GM12878 (cell line): ENCODE results near the gene ITGB2.

Source experiments
- CBX5 ChIP-seq: sonication (generic); IDR thresholded peaks from 2 replicates; pipeline ENCODE4 v1.6.1; 2016; ENCODE audit warnings: low read depth, moderate library complexity, mild to moderate bottlenecking, inconsistent platforms
- CREB1 ChIP-seq: IDR thresholded peaks from 2 replicates; pipeline ENCODE4 v1.6.1; 2012; ENCODE audit warnings: low read depth, mild to moderate bottlenecking, inconsistent platforms
- CTCF ChIP-seq, 3 experiments: IDR thresholded peaks in 2 of 3; conservative IDR thresholded peaks in 1 of 3; 2 replicates each; pipeline ENCODE4 v1.5.1; 2011; ENCODE audit warnings: low read depth in 3 of 3, low read length in 3 of 3, mild to moderate bottlenecking in 3 of 3, control low read depth in 2 of 3, moderate library complexity in 2 of 3, inconsistent platforms in 1 of 3, mixed read lengths in 1 of 3; ENCODE audit not compliant: control insufficient read depth in 2 of 3, insufficient read depth in 1 of 3; ENCODE audit errors: extremely low read depth in 1 of 3
- POLR2AphosphoS5 ChIP-seq: IDR thresholded peaks from 2 replicates; pipeline ENCODE4 v1.6.1; 2011; ENCODE audit warnings: mild to moderate bottlenecking, low read length, inconsistent platforms
- SUZ12 ChIP-seq: fragments of 200-600 bp; sonication (generic); IDR thresholded peaks from one replicate; pipeline ENCODE4 v1.6.1; 2018; ENCODE audit warnings: antibody characterized with exemption, mild to moderate bottlenecking; ENCODE audit not compliant: unreplicated experiment
- TAF1 ChIP-seq: IDR thresholded peaks from 2 replicates; pipeline ENCODE4 v1.6.1; 2011; ENCODE audit warnings: mild to moderate bottlenecking, low read depth, low read length, borderline replicate concordance
- YY1 ChIP-seq: IDR thresholded peaks from 2 replicates; pipeline ENCODE4 v1.6.1; 2011; ENCODE audit warnings: low read depth, mild to moderate bottlenecking, low read length

GRCh38 chr21:44938772-44939531 is 18.3 kb upstream of the ITGB2 start:
- no peak for TF ChIP-seq CREB1
- TF ChIP-seq CTCF (IDR thresholded peaks at IDR 0.05 in 2 of 3, conservative IDR thresholded peaks at IDR 0.05 in 1 of 3; ENCODE audit: control insufficient read depth in 2 of 3, extremely low read depth in 1 of 3, insufficient read depth in 1 of 3, low read depth in 3 of 3, low read length in 3 of 3), result no peak
- TF ChIP-seq TAF1, result no peak
- TF ChIP-seq POLR2AphosphoS5, result no peak
- no peak for TF ChIP-seq CBX5
- TF ChIP-seq YY1, result no peak
- no peak for TF ChIP-seq SUZ12
